Middle frontal gyrus (tissue), 1 donor: Measurements from ENCODE around the gene SPAST.
A peak's percentile ranks its signal among the peaks of the same experiment; 100 is the strongest.
"Not testable (repeated sequence)": the region's sequence is repeated elsewhere in the genome, so short reads cannot be mapped to it uniquely, and the experiment has no call there.

Experiments
- DNase-seq: peaks from one replicate; pipeline ENCODE4 v3.0.0-alpha.2; 2015; ENCODE audit warnings: low spot score; ENCODE audit errors: extremely low spot score

Gene SPAST

GRCh38 chr2:32063310-32064020, at the start of gene SPAST:
SPAST (plus strand) TSS chr2:32063556; CDS start chr2:32063832, 276 bp downstream.
- DNase-seq: peak; percentile 96

DNA sequence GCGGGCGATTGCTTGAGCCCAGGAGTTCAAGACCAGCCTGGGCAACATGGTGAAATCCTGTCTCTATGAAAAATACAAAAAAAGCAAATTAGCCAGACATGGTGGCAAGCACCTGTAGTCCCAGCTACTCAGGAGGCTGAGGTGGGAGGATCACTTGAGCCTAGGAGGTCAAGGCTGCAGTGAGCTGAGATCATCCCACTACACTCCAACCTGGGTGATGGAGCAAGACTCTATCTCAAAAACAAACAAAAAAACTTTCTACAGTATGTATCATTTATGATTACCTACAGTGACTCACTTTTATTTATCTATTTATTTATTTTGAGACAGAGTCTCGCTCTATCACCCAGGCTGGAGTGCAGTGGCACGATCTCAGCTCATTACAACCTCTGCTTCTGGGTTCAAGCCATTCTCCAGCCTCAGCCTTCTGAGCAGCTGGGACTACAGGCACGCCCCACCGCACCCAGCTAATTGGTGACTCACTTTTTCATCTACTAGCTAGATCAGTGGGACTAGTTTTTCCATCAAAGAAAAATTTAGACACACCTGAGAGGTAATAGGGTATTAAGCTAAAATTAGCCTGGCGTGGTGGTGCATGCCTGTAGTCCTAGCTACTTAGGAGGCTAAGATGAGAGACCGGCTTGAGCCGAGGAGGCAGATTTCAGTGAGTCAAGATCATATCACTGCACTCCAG, 44.4 kb upstream of the SPAST start:
- DNase-seq: not testable (repeated sequence)

DNA sequence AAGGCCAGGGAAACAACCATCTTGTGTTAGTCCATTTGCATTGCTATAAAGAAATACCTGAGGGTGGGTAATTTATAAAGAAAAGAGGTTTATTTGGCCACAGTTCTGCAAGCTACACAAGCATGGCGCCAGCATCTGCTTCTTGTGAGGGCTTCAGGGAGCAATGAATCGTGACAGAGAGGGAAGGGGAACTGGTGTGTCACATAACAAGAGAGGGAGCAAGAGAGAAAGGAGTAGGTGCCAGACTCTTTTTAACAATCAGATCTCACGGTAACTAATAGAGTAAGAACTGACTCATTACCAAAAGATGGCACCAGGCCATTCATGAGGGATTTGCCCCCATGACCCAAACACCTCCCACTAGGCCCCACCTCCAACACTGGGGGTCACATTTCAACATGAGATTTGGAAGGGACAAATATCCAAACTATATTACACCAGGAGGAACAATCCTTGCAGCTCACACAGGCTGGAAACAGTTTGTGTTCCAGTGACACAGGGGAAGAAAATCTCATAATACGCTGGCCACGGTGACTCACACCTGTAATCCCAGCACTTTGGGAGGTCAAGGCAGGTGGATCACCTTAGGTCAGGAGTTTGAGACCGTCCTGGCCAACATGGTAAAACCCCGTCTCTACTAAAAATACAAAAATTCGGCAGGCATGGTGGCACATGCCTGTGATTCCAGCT, 29.0 kb upstream of the SPAST start:
- not testable (repeated sequence) for DNase-seq

DNA sequence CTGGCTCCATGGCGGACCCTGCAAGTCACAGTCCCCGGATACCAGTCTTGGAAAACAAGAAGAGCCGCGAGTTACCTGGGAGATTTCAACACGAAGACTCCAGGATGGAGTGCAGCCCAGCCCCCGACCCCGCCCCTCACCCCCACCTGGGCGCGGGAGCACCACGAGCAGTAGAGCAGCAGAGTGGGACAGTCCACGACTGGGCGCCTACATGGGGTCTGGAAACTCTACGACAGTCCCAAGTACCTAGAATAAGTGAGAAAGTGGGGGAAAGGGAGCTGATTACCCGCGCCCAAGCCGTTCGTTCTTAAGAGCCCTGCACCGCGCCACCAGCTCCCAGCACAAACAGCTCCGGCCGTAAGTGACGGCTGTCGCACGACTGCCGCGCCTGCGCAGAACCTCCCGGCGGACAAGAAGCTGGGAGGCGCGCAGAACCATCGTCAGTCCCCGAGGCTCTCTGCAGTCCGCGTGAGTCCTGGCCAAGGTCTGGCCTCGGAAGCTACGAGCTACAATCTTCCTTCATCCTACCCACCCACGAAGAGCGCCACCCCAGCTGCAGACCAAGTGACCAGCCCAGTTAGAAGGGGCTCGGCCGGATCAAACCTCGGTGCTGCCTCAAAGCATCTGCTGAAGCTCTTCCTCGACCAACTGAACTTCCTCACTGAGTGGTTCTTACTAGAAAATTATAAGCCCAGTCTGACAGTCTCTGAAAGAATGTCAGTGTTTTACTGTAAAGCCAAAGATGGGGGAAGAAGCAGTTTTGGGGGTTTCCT, 23.7 kb upstream of the SPAST start, which contains the start of gene DPY30:
TSS of gene DPY30 (minus strand) at position 359 of the 773 bp plus-strand sequence. CDS start at position 10, 349 bp downstream.
- DNase-seq: peak; percentile 91

DNA sequence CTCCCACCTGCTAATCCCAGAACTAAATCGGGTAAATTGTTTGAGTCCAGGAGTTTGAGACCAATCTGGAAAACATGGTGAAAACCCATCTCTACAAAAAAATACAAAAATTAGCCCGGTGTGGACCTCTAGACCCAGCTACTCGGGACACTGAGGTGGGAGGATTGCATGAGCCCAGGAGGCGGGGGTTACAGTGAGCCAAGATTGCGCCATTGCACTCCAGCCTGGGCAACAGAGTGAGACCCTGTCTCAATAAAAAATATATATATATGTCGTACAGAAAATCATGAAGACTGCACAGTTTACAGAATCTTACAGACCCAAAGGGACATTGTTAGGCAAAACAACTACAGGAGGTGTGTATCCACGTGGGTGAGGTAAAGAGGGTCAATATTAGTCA, 19.8 kb upstream of the SPAST start:
- no peak for DNase-seq

- DNase-seq: no peak
These were observed 11.4 kb upstream of the SPAST start for GRCh38 chr2:32051836-32052439.

DNA sequence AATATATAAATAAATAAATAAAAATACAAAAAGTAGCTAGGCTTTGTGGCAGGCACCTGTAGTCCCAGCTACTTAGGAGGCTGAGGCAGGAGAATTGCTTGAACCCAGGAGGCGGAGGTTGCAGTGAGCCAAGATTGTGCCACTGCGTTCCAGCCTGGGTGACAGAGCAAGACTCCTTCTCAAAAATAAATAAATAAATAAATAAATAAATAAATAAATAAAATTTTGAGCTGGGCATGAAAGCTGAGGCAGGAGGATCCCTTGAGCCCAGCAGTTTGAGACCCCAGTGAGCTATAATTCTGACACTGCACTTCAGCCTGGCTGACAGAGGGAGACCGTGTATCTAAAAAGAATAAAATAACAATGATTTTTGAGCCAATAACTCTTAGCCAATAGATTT, 8.8 kb upstream of the SPAST start:
- DNase-seq: not testable (repeated sequence)

GRCh38 chr2:32058130-32058529, 5.2 kb upstream of the SPAST start:
- no peak for DNase-seq

DNA sequence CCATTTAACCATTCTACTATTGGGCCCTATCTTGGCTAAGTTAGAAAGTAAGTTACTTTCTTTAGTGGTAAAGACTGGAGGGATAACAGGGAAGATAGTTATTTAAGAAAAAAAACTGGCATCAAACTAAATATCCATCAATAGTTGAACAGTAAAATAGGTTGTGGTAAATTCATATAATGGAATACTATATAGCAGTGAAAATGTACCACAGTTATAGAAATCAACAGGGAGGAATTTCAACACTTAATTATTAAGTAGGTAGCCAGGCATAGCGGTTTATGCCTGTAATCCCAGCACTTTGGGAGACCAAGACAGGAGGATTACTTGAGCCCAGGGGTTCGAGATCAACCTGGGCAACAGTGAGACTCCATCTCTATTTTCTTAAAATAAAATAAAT, 3.1 kb upstream of the SPAST start:
- DNase-seq: no peak

- DNase-seq: no peak
These were observed 1.9 kb upstream of the SPAST start for GRCh38 chr2:32061430-32061829.

- DNase-seq: no peak
These were observed 1.1 kb upstream of the SPAST start for GRCh38 chr2:32061973-32062861.

DNA sequence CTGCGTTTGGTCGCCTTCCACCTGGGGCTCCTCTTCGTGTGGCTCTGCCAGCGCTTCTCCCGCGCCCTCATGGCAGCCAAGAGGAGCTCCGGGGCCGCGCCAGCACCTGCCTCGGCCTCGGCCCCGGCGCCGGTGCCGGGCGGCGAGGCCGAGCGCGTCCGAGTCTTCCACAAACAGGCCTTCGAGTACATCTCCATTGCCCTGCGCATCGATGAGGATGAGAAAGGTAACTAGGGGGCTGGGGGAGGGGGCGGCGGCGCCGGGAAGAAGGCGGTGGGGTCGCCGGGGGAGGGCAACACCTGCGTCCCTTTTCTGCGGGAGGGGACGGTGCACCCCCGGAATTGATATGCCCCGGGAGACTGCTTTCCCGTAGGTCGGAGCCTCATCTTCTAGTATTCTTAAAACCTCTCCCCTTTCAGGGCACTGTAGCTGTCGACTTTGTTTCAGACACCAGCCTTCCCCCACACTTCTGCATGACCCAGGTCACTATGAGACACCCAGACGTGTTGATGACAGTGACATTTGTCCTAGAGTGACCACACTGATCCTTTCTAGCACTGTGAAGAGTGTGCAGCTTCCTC, 755 bp downstream of the SPAST start:
- DNase-seq: no peak

GRCh38 chr2:32064713-32065112, 1.4 kb downstream of the SPAST start:
- DNase-seq: no peak

DNA sequence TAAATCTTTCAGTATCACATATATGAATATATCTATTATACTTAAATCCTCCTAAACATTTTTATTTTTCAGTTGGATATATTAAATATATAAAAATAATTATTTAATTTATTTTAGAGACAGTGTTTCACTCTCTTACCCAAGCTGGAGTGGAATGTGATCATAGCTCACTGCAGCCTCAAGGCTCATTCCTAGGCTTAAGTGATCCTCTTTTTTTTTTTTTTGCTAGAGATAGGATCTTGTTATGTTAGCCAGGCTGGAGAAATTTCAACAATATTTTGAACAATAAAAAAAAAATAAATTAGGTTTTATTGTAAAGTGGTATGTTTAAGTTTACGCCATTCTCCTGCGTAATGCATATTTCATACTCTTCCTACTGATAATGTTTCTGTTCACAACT, 4.2 kb downstream of the SPAST start:
- DNase-seq: no peak

DNA sequence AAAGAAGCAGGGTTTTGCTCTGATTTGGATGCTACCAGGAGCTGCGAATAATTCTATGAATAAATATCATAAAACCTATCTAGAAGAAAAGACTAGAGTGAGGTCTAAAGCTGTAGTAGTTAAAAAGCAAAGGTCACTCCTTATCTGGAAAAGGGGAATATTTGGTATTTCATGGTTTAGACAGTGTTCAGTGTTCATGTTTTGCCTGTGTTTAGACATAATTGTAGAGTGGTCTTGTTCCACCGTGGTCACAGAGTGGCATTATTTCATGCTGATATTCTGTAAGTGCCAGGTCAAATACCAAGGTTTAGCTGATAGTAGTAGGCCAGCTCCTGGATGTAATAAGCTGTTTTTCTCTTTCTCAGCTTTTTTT, 10.8 kb downstream of the SPAST start:
- no peak for DNase-seq

GRCh38 chr2:32095671-32096070, 32.3 kb downstream of the SPAST start:
- no peak for DNase-seq

- no peak for DNase-seq
These were observed 44.8 kb downstream of the SPAST start for GRCh38 chr2:32108111-32108510.

- DNase-seq: no peak
These were observed 54.7 kb downstream of the SPAST start for GRCh38 chr2:32118055-32118454.

DNA sequence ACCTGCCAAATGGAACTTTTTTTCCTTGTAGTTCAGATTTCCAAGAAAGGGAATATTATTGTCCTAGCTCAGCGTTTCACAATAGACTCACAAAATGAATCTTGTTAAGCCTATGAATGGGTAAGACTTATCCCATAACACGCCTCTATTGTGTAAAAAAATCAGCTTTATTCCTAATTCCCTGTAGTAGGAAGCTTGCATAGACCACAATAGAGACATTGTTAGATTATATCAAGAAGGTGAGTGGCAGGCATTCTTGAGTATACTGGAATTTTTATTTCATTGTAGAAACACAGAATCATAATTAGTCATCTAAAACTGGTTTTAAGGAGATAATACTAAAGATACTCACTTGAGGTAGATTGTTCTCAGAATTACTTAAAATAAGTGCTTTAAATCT, 55.8 kb downstream of the SPAST start:
- no peak for DNase-seq

DNA sequence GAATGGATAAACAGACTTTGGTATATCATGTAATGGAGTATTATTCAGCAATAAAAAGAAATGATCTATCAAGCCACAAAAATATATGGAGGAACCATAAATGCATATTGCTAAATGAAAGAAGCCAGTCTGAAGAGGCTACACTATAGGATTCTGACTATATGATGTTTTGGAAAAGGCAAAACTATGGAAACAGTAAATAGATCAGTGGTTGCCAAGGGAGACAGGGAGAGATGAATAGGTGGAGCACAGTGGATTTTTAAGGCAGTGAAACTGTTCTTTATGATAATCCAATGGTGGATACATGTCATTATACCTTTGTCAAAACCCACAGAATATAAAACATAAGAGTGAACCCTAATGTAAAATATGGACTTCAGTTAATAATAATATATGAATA, 61.3 kb downstream of the SPAST start:
- no peak for DNase-seq
